Dedifferentiated amniotic fluid mesenchymal stem cell (primary cell): ENCODE results near the gene SIM1.

ENCODE experiments used
- DNase-seq: peaks from one replicate; pipeline ENCODE4 v3.0.0-alpha.2; 2016; ENCODE audit errors: extremely low spot score

Gene SIM1

DNA sequence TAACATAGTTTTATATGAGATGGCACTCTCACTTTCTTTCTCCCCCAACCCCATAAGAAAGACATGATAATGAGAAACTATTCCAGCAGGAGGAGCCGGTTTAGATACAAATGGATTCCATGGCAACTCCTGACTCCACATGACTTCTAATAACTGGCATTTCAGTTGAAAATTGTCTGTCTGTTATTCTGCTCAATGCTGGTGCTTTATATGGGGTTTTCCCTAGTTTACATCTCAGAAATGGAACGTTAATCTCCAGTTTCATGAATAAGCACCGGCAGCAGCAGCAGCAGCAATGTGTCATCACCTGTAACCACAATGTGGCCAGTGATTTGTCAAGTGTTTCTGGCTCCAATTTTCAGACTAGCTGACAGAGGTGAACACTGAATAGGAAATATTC is 8.0 kb upstream of the SIM1 start:
- no peak for DNase-seq

DNA sequence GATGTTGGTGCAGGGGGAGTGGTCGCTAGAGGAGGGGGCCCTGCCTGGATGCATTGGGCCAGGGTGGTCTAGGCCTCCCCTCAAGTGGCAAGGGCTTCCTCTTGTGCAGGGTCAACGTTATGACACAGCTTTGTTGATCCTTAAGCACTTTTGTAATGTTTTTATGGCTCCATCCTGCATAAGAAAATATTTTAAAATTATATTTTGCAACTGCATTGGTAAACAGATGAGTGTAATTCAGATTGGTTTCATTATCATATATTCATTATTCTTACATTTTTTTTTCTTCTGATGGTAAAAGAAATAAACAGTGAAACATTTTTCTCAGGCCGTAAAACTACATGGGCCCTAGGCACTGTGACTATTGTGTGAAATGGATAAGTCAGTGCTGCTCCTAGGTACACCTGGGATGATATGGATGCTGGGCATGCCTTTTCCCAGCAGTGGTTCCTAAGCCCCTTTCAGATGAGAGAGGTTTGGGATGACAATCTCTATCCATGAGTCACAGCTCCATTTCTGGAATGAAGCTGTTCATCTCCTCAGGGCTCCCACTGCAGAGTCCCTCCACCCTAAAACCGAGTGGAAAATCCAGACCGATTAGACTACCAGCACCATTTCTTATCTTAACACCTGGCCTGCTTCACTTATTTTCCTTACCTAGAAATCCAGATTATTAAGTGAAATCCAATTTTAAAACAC is 5.8 kb upstream of the SIM1 start:
- DNase-seq, result no peak

DNA sequence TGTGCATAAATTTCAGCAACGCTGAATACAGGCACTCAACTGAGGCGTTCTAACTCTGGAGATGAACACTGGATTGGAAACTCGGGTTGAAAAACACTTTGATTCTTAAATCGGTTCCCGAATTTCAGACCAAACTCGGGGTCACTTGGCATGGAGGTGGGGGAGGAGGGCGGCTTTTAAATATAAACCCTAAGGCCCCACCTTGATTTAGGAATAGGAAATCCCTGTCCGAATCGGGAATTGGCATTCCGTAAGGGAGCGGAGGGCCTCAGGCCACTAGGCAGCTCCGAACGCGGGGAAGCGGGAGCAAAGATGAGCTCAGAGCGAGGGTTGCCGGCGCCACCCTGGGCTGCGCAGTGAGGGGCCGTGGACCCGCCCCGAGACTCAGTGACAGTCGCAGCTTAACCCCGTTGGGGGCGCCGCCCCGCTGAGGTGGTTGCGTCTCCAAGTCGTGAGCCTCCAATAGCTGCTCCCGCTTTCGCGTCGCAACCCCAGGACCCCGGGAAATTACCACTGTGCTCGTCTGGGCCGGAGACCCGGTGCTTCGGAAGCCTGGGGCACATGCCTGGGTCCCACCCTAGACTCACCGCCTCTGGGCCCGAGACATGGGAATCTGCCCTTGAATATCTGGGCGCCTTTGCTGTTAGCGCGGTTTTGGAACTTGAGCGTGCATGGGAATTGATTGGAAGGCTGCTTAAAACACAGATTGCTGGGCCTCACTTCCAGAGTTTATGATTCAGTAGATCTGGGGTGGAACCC is 4.6 kb upstream of the SIM1 start:
- DNase-seq, result no peak

DNA sequence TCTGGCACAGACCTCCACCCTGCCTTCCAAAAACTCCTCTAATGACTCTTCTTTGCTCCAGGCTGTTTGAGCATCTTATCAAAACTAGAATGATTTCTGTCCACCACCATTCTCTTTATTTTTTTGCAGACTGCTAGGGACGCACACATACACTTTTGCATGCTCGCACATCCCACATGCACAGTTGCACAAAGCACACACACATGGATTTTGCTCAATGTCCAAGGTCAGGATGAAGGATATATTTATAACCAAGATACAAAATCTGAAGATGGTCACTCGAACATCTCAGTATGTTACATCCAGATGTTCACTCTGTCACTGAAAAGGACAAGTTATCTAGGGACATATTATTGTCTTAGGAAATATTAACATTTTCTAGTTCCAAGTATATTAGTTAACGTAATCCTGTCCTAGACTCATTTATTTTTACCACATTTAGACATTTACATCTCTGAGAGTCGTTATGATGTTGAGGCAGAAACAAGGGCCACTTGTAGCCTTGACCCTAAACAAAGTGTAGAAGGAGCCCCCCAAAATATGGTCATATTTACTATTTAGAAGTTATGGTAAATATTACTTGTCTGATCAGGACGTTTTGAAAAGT is 3.4 kb upstream of the SIM1 start:
- no peak for DNase-seq

DNA sequence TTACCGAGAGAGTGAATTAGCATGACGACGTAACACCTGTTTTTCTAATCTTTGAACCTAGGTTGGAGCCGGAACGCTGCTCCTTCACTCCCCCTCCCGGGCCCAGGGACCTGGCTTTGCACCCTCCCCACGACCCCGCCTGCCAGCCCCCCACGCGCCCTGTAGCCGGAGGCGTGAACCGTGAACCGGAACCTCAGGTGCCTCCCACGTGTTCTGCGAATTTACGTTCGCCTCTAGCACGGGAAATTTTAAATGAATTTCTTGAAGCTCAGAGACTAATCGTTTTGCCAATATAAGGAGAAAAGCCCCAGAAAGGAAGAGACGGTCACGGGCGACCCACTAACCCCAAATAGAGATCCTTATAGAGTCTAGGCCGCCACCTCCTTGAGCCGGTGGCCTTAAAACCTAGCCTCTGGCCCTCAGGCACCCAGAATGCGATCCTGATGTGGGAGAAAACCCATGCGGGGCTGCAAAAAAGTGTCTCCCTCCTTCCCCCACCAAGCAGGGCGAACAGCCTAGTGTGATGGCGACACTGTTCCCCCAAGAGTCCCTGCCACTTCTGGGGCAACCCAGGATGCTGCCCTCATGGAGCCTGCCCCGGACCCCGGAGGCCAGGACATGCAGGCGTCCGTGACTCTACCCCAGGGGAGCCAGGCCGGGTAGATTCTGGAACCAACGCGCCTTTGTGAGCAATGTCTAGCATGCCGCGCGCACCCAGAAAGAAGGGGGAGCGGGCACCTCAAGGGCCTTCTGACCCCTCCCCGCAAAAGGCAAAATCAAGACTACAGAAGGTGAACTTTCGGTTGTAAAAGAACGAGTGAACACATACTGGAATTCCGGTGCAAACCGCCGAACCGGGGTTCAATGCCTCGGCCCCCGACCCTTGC is 2.7 kb upstream of the SIM1 start:
- DNase-seq, result no peak

DNA sequence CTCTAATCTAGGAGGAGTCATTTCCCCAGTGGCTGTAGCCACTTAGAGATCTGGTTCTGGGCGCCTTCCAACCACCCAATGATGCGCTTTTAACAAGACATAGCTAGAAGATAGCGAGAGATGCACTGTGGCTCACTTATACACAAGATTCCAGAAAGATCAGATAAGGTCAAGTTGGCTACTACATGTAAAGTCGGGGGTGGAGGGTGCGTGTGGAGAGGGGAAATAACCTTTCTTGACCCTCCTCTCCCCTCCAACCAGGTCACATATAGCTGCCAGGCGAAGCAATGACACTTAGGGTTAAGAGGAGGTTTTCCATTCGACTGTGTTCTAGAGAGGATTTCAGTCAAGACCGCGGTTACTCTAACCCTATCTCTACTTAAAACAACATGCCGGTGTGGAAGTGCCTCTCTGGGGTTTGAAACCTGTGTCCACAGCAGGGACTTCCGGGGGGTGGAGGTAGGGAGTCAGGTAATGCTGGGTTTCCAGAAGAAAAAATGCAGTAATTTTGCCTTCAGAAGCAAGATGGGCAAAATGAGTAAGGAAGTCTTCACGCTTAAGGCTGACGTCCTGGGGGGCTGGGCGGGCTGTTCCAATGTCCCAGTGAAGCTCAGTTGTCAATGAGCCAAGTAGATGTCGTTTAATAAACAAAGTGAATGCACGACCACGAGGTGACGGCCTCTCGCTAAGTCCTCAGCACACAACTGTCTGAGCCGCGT is 1.8 kb upstream of the SIM1 start:
- DNase-seq, result no peak

DNA sequence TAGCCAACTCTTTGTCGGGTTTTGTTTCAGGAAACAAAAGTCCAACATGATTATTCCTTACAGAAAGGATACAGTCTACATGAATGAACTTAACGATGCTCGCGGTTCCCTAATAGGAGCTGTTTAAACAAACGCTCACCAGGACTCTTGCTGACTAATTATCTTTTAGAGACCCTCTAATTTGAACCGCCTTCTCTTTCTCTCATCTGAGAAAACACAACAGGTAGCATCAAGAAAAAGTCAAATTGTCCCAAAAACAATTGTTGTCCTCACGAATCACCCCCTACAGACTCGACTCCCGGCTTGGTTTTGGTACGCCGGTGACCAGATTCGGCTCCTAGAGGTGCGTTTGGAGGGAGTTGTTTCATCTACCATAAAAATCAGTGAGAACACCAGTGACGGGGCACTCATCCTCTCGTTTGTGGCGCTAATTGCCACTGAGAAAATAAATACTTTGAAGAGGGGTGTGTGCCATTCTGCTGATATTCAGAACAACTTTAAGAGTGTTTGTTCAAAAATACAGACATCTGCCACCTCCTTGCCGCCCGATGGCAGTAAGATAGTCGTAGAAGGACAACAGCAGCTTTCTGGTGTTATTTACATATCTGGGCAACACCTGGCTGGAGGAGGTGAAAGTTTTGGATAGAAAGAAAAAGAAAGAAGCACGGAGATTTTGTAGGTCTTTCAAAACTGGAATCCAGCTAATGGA is 1.1 kb upstream of the SIM1 start:
- DNase-seq, result no peak

DNA sequence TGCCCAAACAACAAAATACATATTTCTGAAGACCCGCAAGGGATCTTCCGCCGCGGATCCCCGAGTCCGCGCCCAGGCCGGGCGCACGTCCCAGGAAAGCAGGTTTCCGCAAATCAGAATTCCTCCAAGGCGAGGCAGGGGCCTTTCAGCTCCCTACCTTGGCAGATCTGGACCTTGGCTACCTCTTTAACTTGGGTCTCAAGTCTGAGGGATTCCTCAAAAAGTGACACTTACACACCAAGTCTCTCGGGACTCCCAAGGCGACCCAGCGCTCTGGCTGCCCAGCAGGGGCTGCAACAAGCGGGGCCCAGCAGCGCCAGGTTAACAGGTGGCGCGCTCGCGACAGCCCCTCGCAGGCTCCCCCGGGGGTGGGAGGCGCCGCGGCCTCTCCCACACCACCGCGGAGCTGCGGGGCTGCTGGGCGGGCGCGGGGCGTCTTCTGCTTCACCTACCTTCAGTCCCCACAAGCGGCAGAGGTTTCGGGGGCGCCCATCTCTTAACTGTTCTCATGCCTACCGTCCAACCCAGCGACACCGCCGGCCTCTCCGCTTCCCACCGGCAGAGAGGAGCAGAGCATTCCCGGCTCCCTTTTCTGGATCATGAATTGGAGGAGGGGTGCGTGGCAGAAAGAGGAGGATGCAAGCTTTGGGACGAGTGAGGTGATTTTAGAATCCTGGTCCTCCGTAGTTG is 414 bp downstream of the SIM1 start:
- no peak for DNase-seq

DNA sequence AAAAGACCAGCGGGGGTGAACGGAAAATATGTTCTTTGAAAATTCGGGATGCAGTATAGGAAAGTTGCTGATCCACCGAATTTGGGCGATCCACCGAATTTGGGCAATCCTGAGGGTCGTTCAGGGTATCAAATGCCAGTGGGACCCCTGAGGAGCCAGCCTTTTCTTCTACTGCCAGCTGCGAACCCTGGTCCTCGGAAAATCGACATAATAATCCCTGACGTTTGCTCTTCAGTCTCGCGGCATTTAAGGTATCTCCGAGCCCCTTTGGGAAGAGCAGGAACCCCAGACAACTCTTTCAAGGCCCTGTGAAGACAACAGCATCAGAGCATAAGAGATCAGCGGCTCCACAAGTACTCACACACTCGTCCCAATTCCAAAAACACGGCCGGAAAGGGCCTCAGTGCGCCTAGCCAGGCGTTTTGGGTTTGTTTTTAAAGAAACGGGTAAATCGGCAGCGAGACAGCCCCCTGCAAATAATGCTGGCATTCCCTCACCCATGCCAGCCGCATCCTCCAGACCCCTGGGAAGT is 1.0 kb downstream of the SIM1 start:
- no peak for DNase-seq

DNA sequence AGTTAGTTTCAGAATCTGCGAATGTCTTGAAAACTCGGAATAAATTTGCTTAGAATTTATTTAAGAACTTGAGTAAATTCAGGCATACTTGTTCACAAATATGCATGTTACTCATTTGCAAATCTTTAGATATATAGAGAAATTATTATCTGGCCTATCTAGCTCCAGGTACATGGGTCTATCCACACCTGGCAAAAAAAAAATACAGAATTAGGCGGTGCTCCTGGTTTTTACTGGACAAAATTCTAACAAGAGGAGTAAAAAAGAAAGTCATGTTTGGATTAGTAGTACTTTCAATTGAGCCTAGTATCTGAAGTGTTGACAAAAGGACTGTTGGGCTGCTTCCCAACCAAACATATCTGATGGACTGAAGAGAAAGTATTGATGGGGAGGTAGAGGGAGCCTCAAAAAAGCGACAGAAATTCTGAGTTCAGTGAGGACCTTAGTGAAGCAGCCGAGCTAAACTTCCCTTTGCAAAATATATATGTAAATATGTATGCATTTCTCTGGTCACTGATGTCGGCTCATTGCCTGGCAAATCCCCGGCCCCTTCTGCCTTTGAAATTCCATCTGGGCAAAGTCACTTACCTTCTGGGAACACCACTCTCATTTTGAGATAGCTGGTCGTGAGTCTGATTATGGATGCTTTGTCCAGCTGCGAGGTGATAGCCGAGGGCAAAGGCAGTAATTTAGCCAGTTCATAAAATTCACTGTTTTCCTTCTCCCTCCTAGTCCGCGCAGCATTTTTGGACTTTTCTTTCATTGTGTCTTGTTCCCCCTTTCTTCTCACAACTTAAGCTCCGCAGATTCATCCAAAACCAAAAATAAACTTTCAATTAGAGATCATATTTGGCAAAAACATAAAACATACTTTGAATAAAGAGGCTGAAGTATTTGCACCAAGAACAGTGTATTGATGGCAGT is 1.8 kb downstream of the SIM1 start:
- DNase-seq, result no peak

DNA sequence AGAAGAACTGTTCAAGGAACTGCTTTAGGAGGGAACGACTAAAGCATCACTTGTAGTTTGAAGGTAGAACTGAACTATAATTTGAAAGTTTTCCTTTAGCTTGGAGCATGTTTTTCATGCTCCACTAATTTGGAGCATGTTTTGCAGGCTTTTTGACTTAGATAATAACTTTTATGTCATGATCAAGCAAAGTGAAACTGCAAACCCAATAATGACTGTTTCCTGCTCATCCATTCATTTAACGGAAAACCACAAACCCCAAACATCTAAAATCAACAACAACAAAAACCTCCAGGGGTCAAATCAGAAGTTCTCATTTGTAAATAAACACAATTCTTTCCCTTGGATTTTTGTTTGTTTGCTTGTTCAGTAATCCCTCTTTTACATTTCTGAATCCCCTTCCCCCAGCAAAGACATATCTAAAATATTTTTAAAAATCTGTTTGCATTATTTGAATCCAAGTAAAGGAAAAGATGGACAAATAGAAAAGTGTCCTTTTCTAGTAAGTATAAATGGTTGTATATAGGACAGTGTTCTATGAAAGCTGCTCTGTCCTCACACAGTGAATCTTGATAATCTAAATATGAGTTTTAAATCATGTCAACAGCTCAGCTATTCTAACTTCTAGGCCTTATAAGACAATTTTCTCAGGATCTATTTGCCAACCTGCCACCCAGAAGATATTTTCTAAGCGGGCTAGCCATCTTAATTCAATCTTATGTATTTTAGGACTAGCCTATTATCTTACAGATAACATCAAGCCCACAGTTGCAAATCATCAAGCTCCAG is 2.6 kb downstream of the SIM1 start:
- DNase-seq, result no peak

DNA sequence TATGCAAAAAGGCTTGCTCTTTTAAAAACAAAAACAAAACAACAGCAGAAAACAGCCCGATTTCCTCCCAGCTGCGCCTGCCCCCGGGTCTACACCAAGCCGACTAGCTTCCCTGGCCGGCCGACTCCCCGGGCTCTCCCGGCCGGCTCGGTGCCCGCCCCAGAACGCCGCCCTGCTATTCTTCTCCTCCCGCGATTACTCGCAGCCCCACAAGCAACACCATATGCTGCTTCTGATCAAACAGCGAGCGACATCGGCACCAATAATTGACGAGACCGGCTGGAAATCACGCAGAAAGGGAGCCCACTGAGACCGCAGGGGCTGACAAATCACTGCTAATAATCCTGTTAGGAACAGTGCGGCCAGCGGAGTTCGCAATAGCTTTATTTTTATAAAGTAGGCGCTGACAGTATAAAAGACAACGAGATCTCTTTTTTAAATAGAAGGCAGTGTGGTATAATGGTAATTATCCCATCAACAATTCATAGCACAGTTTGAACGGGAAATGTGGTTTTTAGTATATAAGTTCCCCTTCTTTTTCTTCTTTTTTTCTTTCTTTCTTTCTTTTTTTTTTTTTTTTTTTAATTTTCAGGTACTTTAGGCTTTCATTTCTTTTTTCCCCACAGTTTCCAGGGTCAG is 3.3 kb downstream of the SIM1 start:
- DNase-seq, result no peak

DNA sequence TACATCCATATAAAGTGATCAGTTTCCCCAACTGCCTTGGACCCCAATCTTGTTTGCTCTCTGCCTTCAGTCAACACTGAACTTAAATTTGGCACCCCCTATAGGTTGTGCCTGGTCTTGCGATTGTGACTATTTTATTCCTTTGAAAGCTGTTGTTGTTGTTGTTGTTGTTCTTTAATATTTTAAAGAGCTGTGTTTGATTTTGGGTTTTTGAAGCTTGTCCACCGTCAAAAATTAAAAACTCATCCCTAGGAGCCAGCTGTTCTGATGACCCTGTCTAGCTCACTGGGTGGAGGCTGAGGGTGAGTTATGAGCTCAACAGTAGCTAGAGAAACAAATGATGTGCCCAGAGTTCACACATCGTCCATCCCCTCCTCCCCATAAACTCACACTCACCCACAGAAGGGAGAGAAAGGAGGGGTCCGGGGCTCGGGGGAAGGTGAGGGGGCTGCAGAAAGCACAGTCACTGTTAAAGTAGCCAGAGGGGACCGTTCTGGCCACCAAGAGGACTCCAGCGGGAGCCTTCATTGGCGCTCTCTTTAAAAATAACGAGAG is 4.0 kb downstream of the SIM1 start:
- DNase-seq, result no peak

DNA sequence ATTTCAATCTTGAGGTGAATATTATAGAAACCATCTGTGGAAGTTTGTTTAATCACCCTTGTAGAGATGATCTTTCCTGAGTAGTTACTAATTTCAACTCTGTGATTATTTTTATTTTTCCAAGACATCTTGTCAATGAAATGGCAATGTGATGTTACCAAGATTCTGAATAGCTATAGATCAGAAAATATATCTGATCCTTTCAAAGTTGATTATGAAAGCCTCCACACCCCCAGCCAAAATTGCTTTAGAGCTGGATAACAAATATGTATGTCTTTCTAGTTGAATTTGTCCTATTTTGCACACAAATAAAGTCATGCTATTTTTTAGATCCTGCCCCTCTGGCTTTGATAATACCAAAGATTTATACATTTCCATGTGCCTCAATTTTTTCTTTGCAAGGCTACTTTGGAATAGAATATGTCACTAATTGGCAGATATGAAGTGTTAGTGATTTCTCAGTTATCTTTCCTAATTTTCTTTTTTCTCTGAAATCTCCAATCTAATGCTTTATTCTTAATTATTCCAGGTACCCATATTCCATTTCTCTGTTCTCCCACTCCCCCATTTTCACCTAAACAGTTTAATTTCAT is 5.0 kb downstream of the SIM1 start:
- no peak for DNase-seq

DNA sequence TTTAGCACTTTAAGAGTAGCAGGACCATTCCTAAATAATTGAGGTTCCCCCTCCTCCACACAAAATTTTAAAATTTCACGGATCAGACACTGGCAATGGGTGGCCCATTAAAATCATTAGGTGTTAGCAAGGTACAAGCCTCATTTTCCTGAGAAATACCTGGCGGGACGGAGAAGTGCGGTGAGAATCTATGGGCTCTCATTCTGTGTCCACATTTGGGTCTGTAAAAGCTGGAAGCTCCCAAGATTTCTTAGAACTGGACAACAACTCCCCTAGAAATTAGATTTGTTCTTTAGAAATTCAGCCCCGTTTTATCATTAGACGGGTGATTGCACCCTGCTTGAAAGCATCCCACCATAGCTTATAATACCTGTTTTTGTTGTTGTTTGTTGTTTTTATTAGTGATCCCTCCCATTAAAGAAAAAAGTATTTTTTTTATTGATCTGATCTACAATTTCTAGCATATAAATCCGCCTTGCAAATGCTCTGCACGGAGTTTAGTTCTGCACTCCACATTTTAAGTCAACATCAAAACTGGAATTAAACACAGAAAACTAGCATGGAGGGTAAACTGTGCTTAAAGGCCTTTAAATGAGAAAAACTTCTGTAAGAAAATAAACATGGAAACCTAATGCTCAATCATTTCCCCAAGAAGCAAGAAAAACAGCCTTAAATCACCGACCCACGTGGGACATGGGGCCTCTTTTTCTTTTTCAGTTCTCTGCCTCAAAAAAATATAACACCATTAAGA is 5.7 kb downstream of the SIM1 start:
- no peak for DNase-seq

DNA sequence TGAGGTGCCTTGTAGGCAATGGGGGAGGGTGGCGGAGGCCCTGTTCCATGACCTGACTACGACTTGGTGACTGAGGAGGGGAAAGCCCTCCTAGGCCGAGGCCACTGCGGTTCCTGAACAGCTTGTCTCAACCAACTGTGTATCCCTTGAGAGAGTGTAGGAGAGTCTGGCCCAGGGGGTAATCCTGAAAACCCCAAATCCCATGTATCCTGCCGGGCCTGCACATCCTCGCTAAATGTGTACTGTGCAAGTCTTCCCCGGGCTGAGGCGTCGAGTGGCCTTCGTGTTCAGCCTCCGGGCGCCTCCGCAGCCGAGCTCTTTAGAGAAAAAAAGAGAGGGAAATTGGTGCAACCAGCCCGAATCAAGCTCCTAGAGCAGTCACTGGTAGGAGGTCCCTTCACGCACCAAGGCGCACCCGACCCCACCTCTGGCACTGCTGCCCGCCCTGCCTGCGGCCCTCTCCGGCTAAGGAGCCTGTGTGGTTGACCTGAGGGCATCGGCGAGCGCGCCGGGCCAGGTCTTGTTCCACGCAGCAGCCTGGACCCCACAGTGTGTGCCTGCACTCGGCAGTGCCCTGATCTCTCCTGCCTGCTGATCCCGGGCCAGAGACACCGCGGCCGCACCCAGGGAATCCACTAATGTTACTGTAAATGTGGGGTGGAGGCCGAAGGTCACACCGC is 7.3 kb downstream of the SIM1 start:
- DNase-seq, result no peak
